Astrocyte (in vitro differentiated cells and primary cell): ENCODE data around the gene PRX. TPM values are rescaled to one million over a fixed set of nuclear protein-coding genes. Genes with fewer than 3 reads are reported as not detected.
A peak's percentile ranks its signal among the peaks of the same experiment; 100 is the strongest.

Experiments used
- DNase-seq: peaks from one replicate; pipeline ENCODE4 v3.0.0-alpha.2; 2010; ENCODE audit warnings: low read depth
- FAIRE-seq: peaks from 2 replicates; lab custom pipeline; 2011; peaks lifted over from hg19 to GRCh38; lab: Jason Lieb, UNC
- H2AFZ ChIP-seq: 2 replicates; pipeline ENCODE4 v1.6.0; 2012; ENCODE audit warnings: low read depth, low read length, inconsistent platforms
- H3K27ac ChIP-seq: 2 replicates; pipeline ENCODE4 v1.5.1; 2011; ENCODE audit warnings: low read depth, low read length, inconsistent platforms
- H3K27me3 ChIP-seq: 2 replicates; pipeline ENCODE4 v1.6.0; 2011; ENCODE audit warnings: low read length, inconsistent platforms; ENCODE audit not compliant: insufficient read depth
- H3K36me3 ChIP-seq: 2 replicates; pipeline ENCODE4 v1.5.1; 2011; ENCODE audit warnings: low read length, inconsistent platforms; ENCODE audit not compliant: insufficient read depth
- H3K4me1 ChIP-seq: 2 replicates; pipeline ENCODE4 v1.5.1; 2011; ENCODE audit warnings: low read length, inconsistent platforms; ENCODE audit not compliant: insufficient read depth
- H3K4me2 ChIP-seq: 2 replicates; pipeline ENCODE4 v1.6.0; 2012; ENCODE audit warnings: low read length, inconsistent platforms
- H3K4me3 ChIP-seq: 2 replicates; pipeline ENCODE4 v1.5.1; 2011; ENCODE audit warnings: low read depth, mild to moderate bottlenecking, low read length, inconsistent platforms; ENCODE audit not compliant: insufficient read depth
- H3K79me2 ChIP-seq: 2 replicates; pipeline ENCODE4 v1.6.0; 2012; ENCODE audit warnings: mild to moderate bottlenecking, low read length, inconsistent platforms; ENCODE audit not compliant: insufficient read depth
- H3K9ac ChIP-seq: 2 replicates; pipeline ENCODE4 v1.6.0; 2012; ENCODE audit warnings: mild to moderate bottlenecking, low read length, inconsistent platforms
- H3K9me3 ChIP-seq: 2 replicates; pipeline ENCODE4 v1.5.1; 2012; ENCODE audit warnings: low read depth, mild to moderate bottlenecking, low read length, inconsistent platforms; ENCODE audit not compliant: insufficient read depth
- H4K20me1 ChIP-seq: 2 replicates; pipeline ENCODE4 v1.6.0; 2012; ENCODE audit warnings: low read length, inconsistent platforms; ENCODE audit not compliant: insufficient read depth
- H3K27ac Mint-ChIP-seq: one replicate; pipeline ENCODE4 v1.8.0; 2021; ENCODE audit warnings: mild to moderate bottlenecking, mixed read lengths; ENCODE audit not compliant: unreplicated experiment
- H3K27me3 Mint-ChIP-seq: one replicate; pipeline ENCODE4 v1.8.0; 2021; ENCODE audit warnings: low read depth, mixed read lengths; ENCODE audit not compliant: unreplicated experiment
- H3K36me3 Mint-ChIP-seq: one replicate; pipeline ENCODE4 v1.8.0; 2021; ENCODE audit warnings: low read depth, mixed read lengths; ENCODE audit not compliant: unreplicated experiment
- H3K4me1 Mint-ChIP-seq: one replicate; pipeline ENCODE4 v1.8.0; 2021; ENCODE audit warnings: low read depth, mixed read lengths; ENCODE audit not compliant: unreplicated experiment
- H3K4me3 Mint-ChIP-seq: one replicate; pipeline ENCODE4 v1.8.0; 2021; ENCODE audit warnings: mild to moderate bottlenecking, moderate library complexity, mixed read lengths; ENCODE audit not compliant: unreplicated experiment
- H3K9me3 Mint-ChIP-seq: one replicate; pipeline ENCODE4 v1.8.0; 2021; ENCODE audit warnings: mild to moderate bottlenecking, mixed read lengths; ENCODE audit not compliant: unreplicated experiment
- CTCF ChIP-seq: IDR thresholded peaks from 2 replicates; pipeline ENCODE4 v1.5.1; 2011; ENCODE audit warnings: low read depth, mild to moderate bottlenecking, inconsistent platforms, low read length, moderate library complexity; ENCODE audit not compliant: insufficient read depth
- EZH2 ChIP-seq: IDR thresholded peaks from 2 replicates; pipeline ENCODE4 v1.6.1; 2012; ENCODE audit warnings: mild to moderate bottlenecking, low read length, inconsistent platforms; ENCODE audit not compliant: insufficient read depth
- total RNA-seq: library from RNA; stranded (reverse); gene quantifications from 2 replicates; pipeline ENCODE4 v1.2.1, GENCODE V29; 2021

PRX gene
- total RNA-seq, 1 donor from 2014 or later, result 1.5 TPM

- Histone ChIP-seq H3K9me3 (no peaks in the 10 kb centered on the region), H3K27me3 (no peaks in the 10 kb centered on the region), H3K4me2 (peak overlapping the region; percentile 96), H3K79me2 (peaks cover 42% of the 10 kb centered on the region), H3K4me3 (peak overlapping the region; percentile 88), H2AFZ (peak overlapping the region; percentile 78), H4K20me1 (peaks cover 9% of the 10 kb centered on the region), H3K4me1 (peaks cover 8% of the 10 kb centered on the region), H3K27ac (peak overlapping the region; percentile 72), H3K36me3 (no peaks in the 10 kb centered on the region), H3K9ac (peak overlapping the region; percentile 90)
- peak; percentile 51 for DNase-seq
- H3K4me1 Mint-ChIP-seq, result peaks cover 5% of the 10 kb centered on the region
- no peak for FAIRE-seq
- H3K36me3 Mint-ChIP-seq, result no peaks in the 10 kb centered on the region
- no peak for TF ChIP-seq CTCF
- no peak for TF ChIP-seq EZH2
- peaks cover 3% of the 10 kb centered on the region for H3K9me3 Mint-ChIP-seq
- peak overlapping the region; percentile 77 for H3K27ac Mint-ChIP-seq
- H3K27me3 Mint-ChIP-seq, result no peaks in the 10 kb centered on the region
- peak overlapping the region; percentile 95 for H3K4me3 Mint-ChIP-seq
Measured at GRCh38 chr19:40348961-40349507, 64.1 kb downstream of the PRX start.

GRCh38 chr19:40348125-40348913 is 64.9 kb downstream of the PRX start, which contains the start of the genes C19orf47 and PLD3:
Gene C19orf47 (minus strand): TSS chr19:40348397. CDS start chr19:40341857, 6,540 bp downstream.
Gene PLD3 (plus strand): TSS chr19:40348695. CDS start chr19:40366484, 17,789 bp downstream.
- FAIRE-seq (no peak), DNase-seq (peak; percentile 96)
- Histone ChIP-seq H3K4me2 (peak within 1 kb of the TSS; percentile 98), H3K27me3 (no peaks in the 10 kb centered on the region), H2AFZ (peak within 1 kb of the TSS; percentile 86), H3K36me3 (no peaks in the 10 kb centered on the region), H3K9me3 (no peaks in the 10 kb centered on the region), H3K4me1 (peaks cover 8% of the 10 kb centered on the region), H3K9ac (peak within 1 kb of the TSS; percentile 90), H4K20me1 (peaks cover 9% of the 10 kb centered on the region), H3K27ac (peak within 1 kb of the TSS; percentile 72), H3K4me3 (peak within 1 kb of the TSS; percentile 88), H3K79me2 (peaks cover 45% of the 10 kb centered on the region)
- Mint-ChIP-seq H3K4me1 (peaks cover 5% of the 10 kb centered on the region), H3K4me3 (peak within 1 kb of the TSS; percentile 95), H3K27ac (peak within 1 kb of the TSS; percentile 91), H3K9me3 (peaks cover 3% of the 10 kb centered on the region), H3K27me3 (no peaks in the 10 kb centered on the region), H3K36me3 (no peaks in the 10 kb centered on the region)
- TF ChIP-seq CTCF (no peak), EZH2 (no peak)
